ENCODE results near the gene CNOT6L. TPM values are rescaled to one million over a fixed set of nuclear protein-coding genes. Genes with fewer than 3 reads are reported as not detected.

The CNOT6L gene
- total RNA-seq, 1 donor from 2014 or later, result 8.6 TPM

DNA sequence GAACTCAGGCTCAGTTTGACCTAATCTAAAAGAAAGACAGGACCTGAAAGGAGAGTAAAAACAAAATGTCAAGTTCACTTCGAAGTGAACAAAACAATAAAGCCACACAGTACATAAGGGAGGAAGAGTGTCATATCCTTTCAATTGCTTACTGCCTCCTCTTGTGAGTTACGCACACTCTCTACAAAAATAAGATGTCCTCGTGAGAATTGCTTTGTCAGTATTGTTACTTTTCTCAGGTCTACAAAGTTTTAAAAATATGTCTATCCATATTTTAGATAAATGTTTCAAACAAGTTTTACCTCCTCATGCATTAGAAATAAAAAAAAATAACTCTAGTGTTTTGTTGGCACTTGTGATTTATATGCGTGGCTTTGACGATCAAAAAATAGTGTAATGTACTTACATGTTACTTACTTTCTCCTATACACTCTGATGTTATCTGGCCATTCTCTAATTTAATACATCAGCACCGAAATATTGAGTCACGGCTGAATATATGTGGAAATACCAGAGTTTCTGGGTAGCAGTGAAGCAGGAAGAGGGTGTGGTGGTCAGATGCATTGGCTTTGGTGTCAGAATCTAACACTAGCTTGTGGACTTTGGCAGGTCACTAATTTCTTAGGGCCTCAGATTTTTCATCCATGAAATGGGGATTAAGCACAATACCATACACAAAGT, 35.4 kb upstream of the CNOT6L start:
- TF ChIP-seq, protein P1, sequence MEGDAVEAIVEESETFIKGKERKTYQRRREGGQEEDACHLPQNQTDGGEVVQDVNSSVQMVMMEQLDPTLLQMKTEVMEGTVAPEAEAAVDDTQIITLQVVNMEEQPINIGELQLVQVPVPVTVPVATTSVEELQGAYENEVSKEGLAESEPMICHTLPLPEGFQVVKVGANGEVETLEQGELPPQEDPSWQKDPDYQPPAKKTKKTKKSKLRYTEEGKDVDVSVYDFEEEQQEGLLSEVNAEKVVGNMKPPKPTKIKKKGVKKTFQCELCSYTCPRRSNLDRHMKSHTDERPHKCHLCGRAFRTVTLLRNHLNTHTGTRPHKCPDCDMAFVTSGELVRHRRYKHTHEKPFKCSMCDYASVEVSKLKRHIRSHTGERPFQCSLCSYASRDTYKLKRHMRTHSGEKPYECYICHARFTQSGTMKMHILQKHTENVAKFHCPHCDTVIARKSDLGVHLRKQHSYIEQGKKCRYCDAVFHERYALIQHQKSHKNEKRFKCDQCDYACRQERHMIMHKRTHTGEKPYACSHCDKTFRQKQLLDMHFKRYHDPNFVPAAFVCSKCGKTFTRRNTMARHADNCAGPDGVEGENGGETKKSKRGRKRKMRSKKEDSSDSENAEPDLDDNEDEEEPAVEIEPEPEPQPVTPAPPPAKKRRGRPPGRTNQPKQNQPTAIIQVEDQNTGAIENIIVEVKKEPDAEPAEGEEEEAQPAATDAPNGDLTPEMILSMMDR (conservative IDR thresholded peaks at IDR 0.05; ENCODE audit: low read depth, low read length), result no peak
- no peak overlapping the region for H3K4me3 ChIP-seq (ENCODE audit: low read depth, low read length)
- no peak for DNase-seq (ENCODE audit: low read depth)

DNA sequence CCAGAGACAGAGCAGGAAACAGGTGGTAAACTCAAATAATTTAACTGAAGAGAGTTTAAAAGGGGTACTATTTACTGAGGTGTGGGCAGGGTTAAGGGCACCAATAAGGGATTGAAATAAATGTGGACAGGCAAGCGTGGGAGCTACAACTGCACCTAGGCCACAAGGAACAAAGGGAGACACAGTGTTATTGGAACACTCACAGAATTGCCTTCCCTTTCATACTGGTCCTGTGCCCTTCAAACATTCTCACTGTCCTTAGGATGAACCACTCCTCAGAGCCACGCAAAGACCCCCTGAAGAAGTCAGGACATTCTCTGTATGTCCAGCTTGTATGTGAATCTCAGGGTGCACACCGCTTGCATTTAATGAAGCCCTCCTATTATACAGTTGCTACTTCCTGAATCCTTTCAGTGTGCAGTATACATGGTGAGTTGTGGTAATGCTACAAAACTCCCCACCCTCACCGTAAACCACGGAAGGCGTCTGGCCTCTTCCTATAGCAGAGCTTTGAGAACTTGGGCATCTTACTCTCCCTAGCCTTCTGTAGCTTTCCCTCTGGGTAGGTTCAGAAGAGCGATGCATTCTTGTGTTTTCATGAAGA, 33.8 kb upstream of the CNOT6L start:
- H3K4me3 ChIP-seq (ENCODE audit: low read depth, low read length), result no peak overlapping the region
- TF ChIP-seq, protein P1 (conservative IDR thresholded peaks at IDR 0.05; ENCODE audit: low read depth, low read length), result no peak
- DNase-seq (ENCODE audit: low read depth), result no peak

DNA sequence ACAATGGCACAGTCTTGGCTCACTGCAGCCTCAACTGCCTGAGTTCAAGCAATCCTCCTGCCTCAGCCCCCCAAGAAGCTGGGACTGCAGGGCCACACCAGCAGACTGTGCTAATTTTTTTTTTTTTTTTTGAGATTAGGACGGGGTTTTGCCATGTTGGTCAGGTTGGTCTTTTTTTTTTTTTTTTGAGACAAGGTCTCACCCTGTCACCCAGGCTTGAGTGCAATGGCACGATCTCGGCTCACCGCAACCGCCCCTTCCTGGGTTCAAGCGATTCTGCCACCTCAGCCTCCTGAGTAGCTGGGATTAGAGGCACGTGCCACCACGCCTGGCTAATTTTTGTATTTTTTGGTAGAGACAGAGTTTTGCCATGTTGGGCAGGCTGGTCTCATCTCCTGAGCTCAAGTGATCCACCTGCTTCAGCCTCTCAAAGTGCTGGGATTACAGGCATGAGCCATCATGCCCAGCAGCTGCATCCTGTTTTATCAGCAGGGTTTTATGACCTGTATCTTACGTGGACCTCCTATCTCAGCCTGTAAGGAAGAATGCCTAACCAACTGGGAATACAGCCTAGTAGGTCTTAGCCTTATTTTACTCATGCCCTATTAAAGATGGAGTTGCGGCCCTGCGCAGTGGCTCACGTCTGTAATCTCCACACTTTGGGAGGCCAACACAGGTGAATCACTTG, 30.3 kb upstream of the CNOT6L start:
- DNase-seq (ENCODE audit: low read depth), result no peak
- no peak overlapping the region for H3K4me3 ChIP-seq (ENCODE audit: low read depth, low read length)
- TF ChIP-seq, protein P1 (conservative IDR thresholded peaks at IDR 0.05; ENCODE audit: low read depth, low read length), result no peak

DNA sequence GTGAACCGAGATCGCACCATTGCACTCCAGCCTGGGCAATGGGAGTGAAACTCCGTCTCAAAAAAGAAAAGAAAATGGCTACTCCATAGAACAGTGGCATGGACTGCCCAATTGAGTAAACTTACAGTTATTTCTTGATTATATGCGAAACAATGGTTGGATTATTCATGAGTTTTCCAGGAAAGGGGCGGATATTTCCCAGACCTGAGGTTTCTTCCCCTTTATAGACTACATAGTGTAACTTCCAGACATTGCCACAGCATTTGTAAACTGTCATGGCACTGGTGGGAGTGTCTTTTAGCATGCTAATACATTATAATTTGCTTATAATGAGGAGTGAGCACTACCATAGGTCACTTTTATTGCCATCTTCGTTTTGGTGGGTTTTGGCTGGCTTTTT, 29.3 kb upstream of the CNOT6L start:
- no peak overlapping the region for H3K4me3 ChIP-seq (ENCODE audit: low read depth, low read length)
- DNase-seq (ENCODE audit: low read depth), result no peak
- TF ChIP-seq, protein P1 (conservative IDR thresholded peaks at IDR 0.05; ENCODE audit: low read depth, low read length), result no peak

DNA sequence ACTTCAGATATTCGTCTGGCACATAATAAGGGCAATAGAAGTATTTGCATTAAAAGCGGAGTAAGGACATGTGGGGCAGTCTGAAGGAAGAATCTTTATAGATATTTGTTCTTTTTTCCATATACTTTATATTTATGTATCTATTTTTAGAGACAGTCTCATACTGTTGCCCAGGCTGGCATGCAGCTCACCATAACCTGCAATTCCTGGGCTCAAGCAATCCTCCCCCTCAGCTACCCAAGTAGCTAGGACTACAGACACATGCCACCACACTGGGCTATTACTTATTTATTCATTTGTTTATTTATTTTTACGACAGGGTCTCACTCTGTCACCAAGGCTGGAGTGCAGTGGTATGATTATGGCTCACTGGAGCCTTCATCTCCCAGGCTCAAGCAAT, 26.8 kb upstream of the CNOT6L start:
- H3K4me3 ChIP-seq (ENCODE audit: low read depth, low read length), result no peak overlapping the region
- no peak for DNase-seq (ENCODE audit: low read depth)
- TF ChIP-seq, protein P1 (conservative IDR thresholded peaks at IDR 0.05; ENCODE audit: low read depth, low read length), result no peak

DNA sequence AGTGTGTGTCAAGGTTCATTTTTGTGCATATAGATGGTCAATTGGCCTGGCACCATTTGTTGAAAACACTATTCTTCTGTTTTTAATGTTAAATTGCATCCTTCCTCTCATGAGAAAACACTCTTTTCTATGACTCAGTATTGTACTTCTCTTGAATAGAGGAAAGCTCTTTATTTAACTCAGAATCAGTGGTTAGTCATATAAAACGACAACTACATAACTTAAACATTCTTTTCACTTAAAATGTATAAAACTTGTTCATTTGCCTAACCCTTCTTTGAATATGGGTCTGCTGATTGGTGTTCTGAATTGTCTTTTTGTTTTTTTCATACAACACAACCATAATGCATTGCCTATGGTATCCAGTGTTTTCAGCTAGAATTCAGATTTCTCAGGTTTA, 26.2 kb upstream of the CNOT6L start:
- TF ChIP-seq, protein P1 (conservative IDR thresholded peaks at IDR 0.05; ENCODE audit: low read depth, low read length), result no peak
- no peak overlapping the region for H3K4me3 ChIP-seq (ENCODE audit: low read depth, low read length)
- DNase-seq (ENCODE audit: low read depth), result no peak

Measured in epithelial cell of proximal tubule (primary cell).